ENCODE measurements around the gene OR51A2.

- no peak for TF ChIP-seq NR2C2 (CRISPR knock-in tag; IDR thresholded peaks at IDR 0.05)
- no peak for TF ChIP-seq NR2C2 (tag; IDR thresholded peaks at IDR 0.05)
- TF ChIP-seq MAX (CRISPR knock-in tag; IDR thresholded peaks at IDR 0.05) = no peak
- TF ChIP-seq DPF2 (IDR thresholded peaks at IDR 0.05) = no peak
- TF ChIP-seq PATZ1 (CRISPR knock-in tag; IDR thresholded peaks at IDR 0.05; ENCODE audit: borderline replicate concordance) = no peak
- TF ChIP-seq EP300 (IDR thresholded peaks at IDR 0.05; ENCODE audit: low read length) = no peak
- TF ChIP-seq MITF (IDR thresholded peaks at IDR 0.05) = no peak
- TF ChIP-seq NR4A1 (CRISPR knock-in tag; IDR thresholded peaks at IDR 0.05) = no peak
- TF ChIP-seq NR4A1 (tag; IDR thresholded peaks at IDR 0.05) = no peak
These were observed 31.3 kb downstream of the OR51A2 start, which contains the start of gene OR51G1 for GRCh38 chr11:4924239-4924638.
